Activated T-helper 2 cell treated with anti-CD3 and anti-CD28 coated beads, Interferon-gamma antibody, Interleukin-2, Interleukin-4, amounts not matched to agents 10 μg/mL and 5 μg/mL and 100 μg/mL, durations not matched to agents 14 hours and 24 hours and 36 hours (primary cell): ENCODE data around the gene PYM1. TPM values are rescaled to one million over a fixed set of nuclear protein-coding genes. Genes with fewer than 3 reads are reported as not detected.

Experiments
- DNase-seq: peaks from one replicate; pipeline ENCODE4 v3.0.0; 2021; ENCODE audit warnings: low spot score
- H3K27ac Mint-ChIP-seq: one replicate; pipeline ENCODE4 v1.8.0; 2021; ENCODE audit warnings: mixed read lengths
- H3K27me3 Mint-ChIP-seq: one replicate; pipeline ENCODE4 v1.8.0; 2021; ENCODE audit warnings: low read depth, mixed read lengths
- H3K36me3 Mint-ChIP-seq: one replicate; pipeline ENCODE4 v1.8.0; 2021; ENCODE audit warnings: low read depth, mixed read lengths
- H3K4me1 Mint-ChIP-seq: one replicate; pipeline ENCODE4 v1.8.0; 2021; ENCODE audit warnings: low read depth, mixed read lengths
- H3K4me3 Mint-ChIP-seq: one replicate; pipeline ENCODE4 v1.8.0; 2021; ENCODE audit warnings: low read depth, mild to moderate bottlenecking, moderate library complexity, mixed read lengths
- H3K9me3 Mint-ChIP-seq: one replicate; pipeline ENCODE4 v1.8.0; 2021; ENCODE audit warnings: mixed read lengths
- intact Hi-C: fragments of 100-400 bp; cut with micrococcal nuclease; formaldehyde crosslinking; loops from one replicate; pipeline ENCODE4 v1.15.1; 2023
- total RNA-seq: library from RNA; stranded (reverse); gene quantifications from 2 replicates; pipeline ENCODE4 v1.2.3, GENCODE V29; 2022

Gene PYM1
- 37.5 and 43.4 TPM in 2 replicates for total RNA-seq

DNA sequence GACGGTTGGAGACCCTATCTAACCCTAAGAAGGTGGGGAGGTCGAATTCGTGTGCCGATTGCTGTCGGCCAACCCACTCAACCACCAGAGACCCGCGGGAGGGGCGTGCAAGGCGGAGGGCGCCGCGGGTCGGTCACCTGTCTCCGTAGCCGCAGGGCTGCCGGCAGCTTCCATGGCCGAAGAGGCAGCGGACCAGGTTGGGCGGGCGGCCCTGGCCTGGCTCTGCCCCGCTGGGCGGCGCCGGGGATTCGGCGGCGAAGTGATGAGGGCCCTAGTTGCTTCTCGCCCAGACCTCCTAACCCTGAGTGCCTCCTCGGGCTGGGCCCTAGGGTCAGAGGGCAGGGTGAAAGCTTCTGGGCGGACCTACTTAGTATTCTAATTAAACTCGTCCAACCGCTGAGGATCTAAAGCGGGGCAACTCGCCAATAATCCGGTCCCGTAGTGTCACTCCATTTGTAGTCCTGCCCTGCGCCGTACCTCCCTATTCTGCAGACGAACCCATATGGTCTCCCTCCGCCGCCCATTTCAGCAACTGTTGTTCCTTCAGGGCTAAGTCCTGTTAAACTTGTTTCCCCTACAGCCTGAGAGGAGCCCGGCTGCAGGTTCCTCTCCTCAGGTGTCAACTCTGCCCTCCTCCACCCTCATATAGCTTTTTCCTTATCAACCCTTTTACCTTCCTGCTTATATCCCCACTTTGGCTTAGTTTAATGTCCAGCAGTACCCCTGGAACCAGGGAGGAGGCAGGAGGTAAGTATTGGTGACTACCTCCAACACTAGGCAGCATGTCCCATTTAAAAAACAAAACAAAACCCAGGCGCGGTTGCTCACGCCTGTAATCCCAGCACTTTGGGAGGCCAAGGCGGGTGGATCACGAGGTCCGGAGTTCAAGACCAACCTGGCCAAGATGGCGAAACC, at the start of gene PYM1:
Gene PYM1, minus strand, starts transcription at position 307 of the 915 bp plus-strand sequence. Its CDS starts 133 bp downstream, at position 174.
- intact Hi-C loops = loop anchor here (1.0 to 10.0 kb wide), 6 partner anchors 13 to 707 kb away; partner anchors contain the start of genes BAZ2A, DNAJC14, PA2G4 and SARNP
- H3K9me3 Mint-ChIP-seq = no peaks in the 10 kb centered on the region
- H3K27me3 Mint-ChIP-seq = no peaks in the 10 kb centered on the region
- peaks cover 48% of the 10 kb centered on the region for H3K36me3 Mint-ChIP-seq
- peak within 1 kb of the TSS; percentile 99 for H3K4me3 Mint-ChIP-seq
- peaks cover 50% of the 10 kb centered on the region for H3K4me1 Mint-ChIP-seq
- H3K27ac Mint-ChIP-seq = peak within 1 kb of the TSS; percentile 98
- DNase-seq = peak; percentile 72

DNA sequence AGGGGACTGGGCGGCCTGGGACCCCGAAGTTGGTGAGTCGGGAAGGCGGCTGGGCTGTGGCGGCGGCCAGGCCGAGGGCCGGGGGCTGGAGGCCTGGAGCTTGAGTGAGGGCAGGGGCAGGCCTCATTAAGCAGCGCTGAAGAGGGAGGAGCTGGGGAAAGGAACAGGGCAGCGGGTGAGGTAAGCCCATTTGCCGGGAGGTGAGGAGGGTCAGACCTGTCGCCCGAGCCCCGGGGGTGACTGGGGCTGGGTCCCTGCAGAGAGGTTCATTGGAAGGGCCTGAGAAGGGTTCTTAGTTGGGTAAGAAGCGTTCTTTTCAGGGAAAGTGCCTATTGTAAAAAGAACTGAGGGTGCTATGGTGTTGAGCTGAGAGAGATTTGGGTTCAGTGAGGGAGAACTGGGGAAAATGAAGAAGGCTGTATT, 46.6 kb upstream of the PYM1 start:
- intact Hi-C loops = loop anchor here (1.0 kb wide), 1 partner anchor 157 kb away; the partner anchor contains the start of gene SARNP
- Mint-ChIP-seq H3K9me3 (no peaks in the 10 kb centered on the region), H3K4me3 (no peak overlapping the region), H3K4me1 (peaks cover 27% of the 10 kb centered on the region), H3K36me3 (peaks cover 32% of the 10 kb centered on the region), H3K27me3 (no peaks in the 10 kb centered on the region), H3K27ac (no peak overlapping the region)
- no peak for DNase-seq

DNA sequence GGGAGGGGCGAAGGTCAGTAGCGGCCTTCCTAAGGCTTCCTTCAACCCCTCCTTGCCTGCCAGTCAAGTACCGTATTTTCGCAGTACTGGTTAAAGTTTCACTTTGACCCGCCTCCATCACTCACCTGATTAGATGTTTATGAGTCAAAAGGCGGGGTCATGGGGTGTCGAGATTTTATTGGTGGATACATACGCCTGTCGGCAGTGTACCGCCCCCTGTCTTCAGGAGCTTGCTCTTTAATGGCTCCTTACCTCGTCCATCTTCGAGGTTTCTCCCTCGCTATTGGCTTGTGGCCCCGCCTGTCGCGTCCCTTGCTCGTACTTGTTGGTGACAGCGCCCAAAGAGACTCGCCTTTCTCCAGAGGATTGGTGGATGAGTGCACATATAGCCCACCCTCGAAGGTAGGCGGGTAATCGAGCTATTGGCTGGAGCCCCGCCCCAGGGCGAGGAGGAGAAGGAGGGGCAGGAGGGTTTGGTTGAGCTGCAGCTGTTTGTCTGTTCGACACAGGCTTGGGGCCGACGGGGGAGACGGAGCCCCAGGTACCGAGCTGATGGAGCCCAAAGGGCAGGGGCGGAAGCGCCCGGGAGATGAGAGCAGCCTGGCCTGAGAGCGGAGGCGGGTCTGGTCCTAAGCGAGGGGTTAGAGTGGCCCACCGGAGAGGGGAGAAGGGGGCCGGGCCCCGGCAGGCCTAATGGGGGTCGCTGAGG, 46.1 kb upstream of the PYM1 start, which contains the start of gene RAB5B:
Gene RAB5B, plus strand, starts transcription at position 480 of the 709 bp plus-strand sequence. CDS start 12,883 bp downstream, outside the sequence.
- intact Hi-C loops = loop anchor here (1.0 kb wide), 6 partner anchors 24 to 156 kb away; partner anchors contain the start of genes PA2G4, RPS26, SARNP and SUOX
- no peaks in the 10 kb centered on the region for H3K27me3 Mint-ChIP-seq
- H3K4me1 Mint-ChIP-seq = peaks cover 26% of the 10 kb centered on the region
- DNase-seq = peak; percentile 99
- H3K36me3 Mint-ChIP-seq = peaks cover 30% of the 10 kb centered on the region
- no peak within 1 kb of the TSS for H3K4me3 Mint-ChIP-seq
- no peaks in the 10 kb centered on the region for H3K9me3 Mint-ChIP-seq
- no peak within 1 kb of the TSS for H3K27ac Mint-ChIP-seq

DNA sequence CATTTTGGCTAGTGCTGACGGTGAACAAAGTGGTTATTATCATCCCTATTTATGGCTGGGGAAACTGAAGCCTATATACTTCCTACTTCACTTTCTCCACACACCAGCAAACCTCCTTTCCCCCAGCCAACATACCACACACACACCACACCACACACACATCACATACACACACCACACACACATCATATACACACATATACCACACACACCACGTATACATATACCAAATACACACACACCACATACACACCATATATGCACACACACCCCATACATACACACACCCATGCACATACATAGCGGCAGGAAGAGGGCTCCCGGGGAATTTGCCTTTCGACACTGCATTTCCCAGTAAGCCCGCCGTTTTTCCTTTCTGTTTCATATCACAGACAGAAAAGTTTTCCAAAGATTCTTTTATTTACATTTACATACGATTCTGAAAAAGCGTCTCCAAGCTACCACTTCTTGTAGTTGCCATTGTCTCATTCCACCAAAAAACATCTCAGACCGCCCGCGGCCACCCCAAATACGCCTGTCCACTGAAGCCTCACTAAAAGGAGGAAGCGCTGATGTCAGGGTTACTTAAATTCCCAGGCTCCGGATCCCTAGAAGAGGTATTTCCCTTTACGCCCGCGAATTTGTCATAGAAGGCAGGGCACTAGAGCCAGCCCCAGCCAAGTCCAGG, 45.4 kb upstream of the PYM1 start:
- H3K9me3 Mint-ChIP-seq = no peaks in the 10 kb centered on the region
- H3K27me3 Mint-ChIP-seq = no peaks in the 10 kb centered on the region
- no peak overlapping the region for H3K27ac Mint-ChIP-seq
- intact Hi-C loops = loop anchor here (1.0 kb wide), 5 partner anchors 24 to 145 kb away; partner anchors contain the start of genes PA2G4, RPS26, SUOX and ZC3H10
- H3K4me3 Mint-ChIP-seq = no peak overlapping the region
- DNase-seq = no peak
- H3K4me1 Mint-ChIP-seq = peaks cover 30% of the 10 kb centered on the region
- H3K36me3 Mint-ChIP-seq = peaks cover 32% of the 10 kb centered on the region

DNA sequence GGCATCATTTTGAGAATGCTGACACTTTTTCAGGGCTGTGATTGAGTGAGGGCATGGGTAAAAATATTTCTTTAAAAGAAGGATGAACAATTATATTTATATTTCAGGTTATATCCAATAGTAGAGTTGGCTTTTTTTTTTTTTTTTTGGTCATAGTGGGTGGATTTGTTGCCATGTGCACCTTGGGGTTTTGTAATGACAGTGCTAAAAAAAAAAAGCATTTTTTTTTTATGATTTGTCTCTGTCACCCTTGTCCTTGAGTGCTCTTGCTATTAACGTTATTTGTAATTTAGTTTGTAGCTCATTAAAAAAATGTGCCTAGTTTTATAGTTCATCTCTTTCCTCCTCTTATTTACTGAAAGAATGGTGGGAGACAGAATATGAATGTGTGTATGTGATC, 44.8 kb upstream of the PYM1 start:
- Mint-ChIP-seq H3K36me3 (peaks cover 33% of the 10 kb centered on the region), H3K4me1 (peaks cover 36% of the 10 kb centered on the region), H3K27ac (peak overlapping the region; percentile 40), H3K27me3 (no peaks in the 10 kb centered on the region), H3K9me3 (no peaks in the 10 kb centered on the region), H3K4me3 (no peak overlapping the region)
- intact Hi-C loops = no loop called here
- DNase-seq = no peak

DNA sequence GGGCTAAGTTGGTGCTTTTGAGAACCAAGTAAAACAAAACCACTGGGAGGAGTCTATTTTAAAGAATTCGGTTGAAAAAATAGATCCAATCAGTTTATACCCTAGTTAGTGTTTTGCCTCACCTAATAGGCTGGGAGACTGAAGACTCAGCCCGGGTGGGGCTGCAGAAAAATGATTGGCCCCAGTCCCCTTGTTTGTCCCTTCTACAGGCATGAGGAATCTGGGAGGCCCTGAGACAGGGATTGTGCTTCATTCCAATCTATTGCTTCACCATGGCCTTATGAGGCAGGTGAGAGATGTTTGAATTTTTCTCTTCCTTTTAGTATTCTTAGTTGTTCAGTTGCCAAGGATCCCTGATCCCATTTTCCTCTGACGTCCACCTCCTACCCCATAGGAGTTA, 44.3 kb upstream of the PYM1 start:
- Mint-ChIP-seq H3K4me3 (no peak overlapping the region), H3K27ac (peak overlapping the region; percentile 40), H3K4me1 (peaks cover 38% of the 10 kb centered on the region), H3K36me3 (peaks cover 34% of the 10 kb centered on the region), H3K27me3 (no peaks in the 10 kb centered on the region), H3K9me3 (no peaks in the 10 kb centered on the region)
- DNase-seq = no peak
- intact Hi-C loops = no loop called here

DNA sequence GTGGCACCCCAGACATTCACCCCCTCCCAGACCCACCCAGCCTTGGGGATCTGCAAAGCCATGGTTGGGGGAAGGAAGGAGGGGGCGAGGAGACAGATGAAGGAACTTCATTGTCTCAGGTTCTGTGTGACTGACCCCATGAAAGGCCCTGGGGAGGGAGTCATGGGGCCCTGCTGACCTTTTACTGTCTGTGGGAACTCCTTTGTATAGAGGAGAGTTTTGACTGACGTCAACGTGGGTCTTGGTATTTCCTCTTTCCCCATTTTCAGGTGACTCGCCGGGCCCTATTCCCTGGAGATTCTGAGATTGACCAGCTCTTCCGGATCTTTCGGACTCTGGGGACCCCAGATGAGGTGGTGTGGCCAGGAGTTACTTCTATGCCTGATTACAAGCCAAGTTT, 43.1 kb upstream of the PYM1 start:
- Mint-ChIP-seq H3K4me1 (peaks cover 38% of the 10 kb centered on the region), H3K36me3 (peaks cover 38% of the 10 kb centered on the region), H3K4me3 (no peak overlapping the region), H3K9me3 (no peaks in the 10 kb centered on the region), H3K27ac (no peak overlapping the region), H3K27me3 (no peaks in the 10 kb centered on the region)
- no peak for DNase-seq
- intact Hi-C loops = no loop called here

DNA sequence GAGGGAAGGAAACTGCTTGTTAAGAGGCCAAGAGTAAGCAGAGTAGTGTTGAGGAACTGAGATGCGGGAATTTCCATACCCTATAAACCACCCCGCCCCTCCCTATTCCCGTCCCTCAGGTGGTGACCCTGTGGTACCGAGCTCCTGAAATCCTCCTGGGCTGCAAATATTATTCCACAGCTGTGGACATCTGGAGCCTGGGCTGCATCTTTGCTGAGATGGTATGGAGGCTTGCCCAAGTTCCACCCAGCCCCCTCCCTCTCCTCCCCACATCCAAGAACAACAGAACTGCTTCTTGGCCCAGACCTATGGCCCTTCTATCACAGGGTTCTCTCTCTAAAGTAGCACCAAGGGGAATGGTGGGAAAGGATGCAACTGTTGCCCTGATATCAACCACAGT, 41.7 kb upstream of the PYM1 start:
- DNase-seq = no peak
- intact Hi-C loops = no loop called here
- Mint-ChIP-seq H3K36me3 (peaks cover 38% of the 10 kb centered on the region), H3K4me3 (no peak overlapping the region), H3K27me3 (no peaks in the 10 kb centered on the region), H3K27ac (no peak overlapping the region), H3K9me3 (no peaks in the 10 kb centered on the region), H3K4me1 (peaks cover 38% of the 10 kb centered on the region)

DNA sequence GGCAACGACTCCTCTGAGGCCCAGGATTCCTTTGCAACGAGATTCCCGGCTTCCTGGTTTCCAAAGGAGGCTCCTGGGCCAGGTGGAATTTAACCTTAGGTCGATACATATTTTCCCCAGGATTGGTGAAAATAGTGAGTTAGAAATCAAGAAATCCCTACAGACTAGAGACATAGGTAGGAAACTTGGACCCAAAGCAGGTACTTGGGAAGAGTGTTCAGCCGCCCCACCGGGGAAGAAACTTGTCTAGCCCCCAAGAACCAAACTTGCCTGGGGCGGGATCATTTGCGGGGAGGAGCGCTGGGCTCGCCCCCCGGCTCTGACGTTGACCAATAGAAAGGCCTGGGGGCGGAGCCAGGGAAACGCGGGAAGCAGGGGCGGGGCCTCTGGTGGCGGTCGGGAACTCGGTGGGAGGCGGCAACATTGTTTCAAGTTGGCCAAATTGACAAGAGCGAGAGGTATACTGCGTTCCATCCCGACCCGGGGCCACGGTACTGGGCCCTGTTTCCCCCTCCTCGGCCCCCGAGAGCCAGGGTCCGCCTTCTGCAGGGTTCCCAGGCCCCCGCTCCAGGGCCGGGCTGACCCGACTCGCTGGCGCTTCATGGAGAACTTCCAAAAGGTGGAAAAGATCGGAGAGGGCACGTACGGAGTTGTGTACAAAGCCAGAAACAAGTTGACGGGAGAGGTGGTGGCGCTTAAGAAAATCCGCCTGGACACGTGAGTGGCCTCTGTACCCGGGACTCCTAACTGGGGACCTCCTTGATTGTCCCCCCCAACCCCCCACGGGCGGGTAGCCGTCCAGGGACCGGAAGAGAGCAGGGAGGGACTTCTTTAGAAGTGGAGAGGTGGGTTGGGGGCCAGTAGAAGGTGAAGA, 39.0 kb upstream of the PYM1 start, which contains the start of gene CDK2:
Gene CDK2, plus strand, starts transcription at position 423 of the 874 bp plus-strand sequence. Its CDS starts 179 bp downstream, at position 602.
- peaks cover 35% of the 10 kb centered on the region for H3K4me1 Mint-ChIP-seq
- intact Hi-C loops = no loop called here
- no peaks in the 10 kb centered on the region for H3K9me3 Mint-ChIP-seq
- H3K4me3 Mint-ChIP-seq = peak within 1 kb of the TSS; percentile 99
- no peaks in the 10 kb centered on the region for H3K27me3 Mint-ChIP-seq
- H3K36me3 Mint-ChIP-seq = peaks cover 31% of the 10 kb centered on the region
- peak; percentile 88 for DNase-seq
- peak within 1 kb of the TSS; percentile 88 for H3K27ac Mint-ChIP-seq

DNA sequence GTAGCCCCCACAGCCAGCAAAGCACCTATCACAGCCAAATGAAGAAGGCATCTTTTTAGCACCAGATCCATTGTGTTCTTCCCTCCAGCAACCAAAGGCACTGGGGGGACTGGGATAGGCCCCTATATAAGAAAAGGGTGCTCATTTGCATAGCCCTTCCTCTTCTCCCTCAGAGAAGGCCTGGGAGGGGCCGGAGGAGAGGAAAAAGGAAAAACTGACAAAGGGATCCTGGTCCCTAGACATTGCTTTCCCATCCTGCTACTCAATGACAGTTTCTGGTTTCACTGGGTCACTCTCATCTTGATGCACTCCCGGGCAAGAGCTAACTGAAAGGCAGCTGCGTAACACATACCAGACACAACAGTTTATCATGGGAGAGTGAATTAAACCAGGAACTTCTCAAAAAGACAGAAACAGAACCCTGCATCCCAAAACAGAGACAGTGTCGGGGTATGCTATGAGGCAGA, 38.3 kb upstream of the PYM1 start, which contains the start of gene PMEL:
Gene PMEL, minus strand, starts transcription at position 102 of the 467 bp plus-strand sequence. Its CDS starts 31 bp downstream, at position 71.
- H3K36me3 Mint-ChIP-seq = peaks cover 25% of the 10 kb centered on the region
- H3K27me3 Mint-ChIP-seq = no peaks in the 10 kb centered on the region
- peak within 1 kb of the TSS; percentile 99 for H3K4me3 Mint-ChIP-seq
- intact Hi-C loops = no loop called here
- no peak for DNase-seq
- peaks cover 31% of the 10 kb centered on the region for H3K4me1 Mint-ChIP-seq
- no peaks in the 10 kb centered on the region for H3K9me3 Mint-ChIP-seq
- H3K27ac Mint-ChIP-seq = peak within 1 kb of the TSS; percentile 88

DNA sequence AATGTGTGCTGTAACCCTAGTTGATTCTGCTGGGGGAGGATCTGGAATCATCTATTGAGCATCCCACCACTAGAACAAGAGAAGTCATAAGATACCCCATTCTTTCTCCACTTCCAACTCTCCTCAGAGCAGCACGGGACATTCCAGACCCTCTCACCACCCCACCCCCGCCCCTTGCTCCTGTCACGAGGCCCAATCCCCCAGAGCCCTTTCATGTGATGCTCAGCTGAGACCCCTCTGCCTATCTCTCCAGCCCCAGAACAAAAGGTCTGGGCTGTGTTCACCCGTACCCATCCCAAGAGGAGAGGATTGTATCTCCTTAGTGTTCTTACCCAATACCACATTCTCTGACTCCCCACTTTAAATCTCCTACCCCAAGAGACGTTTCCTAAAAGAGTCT, 37.5 kb upstream of the PYM1 start:
- no peak overlapping the region for H3K4me3 Mint-ChIP-seq
- intact Hi-C loops = no loop called here
- H3K27ac Mint-ChIP-seq = no peak overlapping the region
- no peaks in the 10 kb centered on the region for H3K9me3 Mint-ChIP-seq
- H3K4me1 Mint-ChIP-seq = peaks cover 27% of the 10 kb centered on the region
- no peaks in the 10 kb centered on the region for H3K27me3 Mint-ChIP-seq
- H3K36me3 Mint-ChIP-seq = peaks cover 19% of the 10 kb centered on the region
- no peak for DNase-seq
